GM21381 (cell line): Measurements from ENCODE around the gene TMEM231.
A peak's percentile ranks its signal among the peaks of the same experiment; 100 is the strongest.
"Not testable (repeated sequence)": the region's sequence is repeated elsewhere in the genome, so short reads cannot be mapped to it uniquely, and the experiment has no call there.

Experiments used
- ATAC-seq: cut with Tn5 transposase; IDR thresholded peaks from one replicate; pipeline ENCODE4 v1.9.1; 2021; ENCODE audit warnings: mild to moderate bottlenecking, moderate library complexity; ENCODE audit not compliant: unreplicated experiment

Gene TMEM231

GRCh38 chr16:75534560-75535205 lies 21.4 kb downstream of the TMEM231 start:
- no peak for ATAC-seq

GRCh38 chr16:75532791-75533190 lies 23.3 kb downstream of the TMEM231 start:
- ATAC-seq: no peak

GRCh38 chr16:75532142-75532765 lies 23.8 kb downstream of the TMEM231 start:
- no peak for ATAC-seq

- ATAC-seq: no peak
These were observed 26.1 kb downstream of the TMEM231 start for GRCh38 chr16:75529959-75530358.

GRCh38 chr16:75529056-75529905 lies 26.8 kb downstream of the TMEM231 start:
- no peak for ATAC-seq

GRCh38 chr16:75527825-75528299 lies 28.2 kb downstream of the TMEM231 start:
- no peak for ATAC-seq

GRCh38 chr16:75526032-75526790 lies 29.8 kb downstream of the TMEM231 start:
- no peak for ATAC-seq

- ATAC-seq: no peak
These were observed 36.9 kb downstream of the TMEM231 start for GRCh38 chr16:75519175-75519574.

- ATAC-seq: peak; percentile 23
These were observed 39.7 kb downstream of the TMEM231 start for GRCh38 chr16:75516189-75516966.

- ATAC-seq: no peak
These were observed 41.8 kb downstream of the TMEM231 start for GRCh38 chr16:75514296-75514695.

- no peak for ATAC-seq
These were observed 49.5 kb downstream of the TMEM231 start for GRCh38 chr16:75506574-75506973.

GRCh38 chr16:75506107-75506506 lies 49.9 kb downstream of the TMEM231 start:
- no peak for ATAC-seq

- ATAC-seq: no peak
These were observed 52.3 kb downstream of the TMEM231 start for GRCh38 chr16:75503801-75504200.

GRCh38 chr16:75502916-75503605 lies 53.0 kb downstream of the TMEM231 start:
- no peak for ATAC-seq

- not testable (repeated sequence) for ATAC-seq
These were observed 54.2 kb downstream of the TMEM231 start for GRCh38 chr16:75501820-75502219.

GRCh38 chr16:75501359-75501758 lies 54.7 kb downstream of the TMEM231 start:
- no peak for ATAC-seq

- ATAC-seq: not testable (repeated sequence)
These were observed 57.3 kb downstream of the TMEM231 start for GRCh38 chr16:75498605-75499322.

GRCh38 chr16:75497558-75497957 lies 58.5 kb downstream of the TMEM231 start:
- ATAC-seq: no peak
